ENCODE results near the gene KRTAP12-3.
"Not testable (repeated sequence)": the region's sequence is repeated elsewhere in the genome, so short reads cannot be mapped to it uniquely, and the experiment has no call there.

The KRTAP12-3 gene

GRCh38 chr21:44653656-44654575 lies 3.8 kb upstream of the KRTAP12-3 start:
- DNase-seq, result no peak

GRCh38 chr21:44654576-44655175 lies 3.1 kb upstream of the KRTAP12-3 start, which contains the start of gene KRTAP12-4:
Gene KRTAP12-4, minus strand, starts transcription at chr21:44654659. Its CDS starts 45 bp downstream, at chr21:44654614.
- DNase-seq, result no peak

- DNase-seq, result no peak
Observed at GRCh38 chr21:44656868-44657267, 864 bp upstream of the KRTAP12-3 start.

GRCh38 chr21:44658541-44658910 lies 794 bp downstream of the KRTAP12-3 start:
- DNase-seq, result no peak

- no peak for DNase-seq
Observed at GRCh38 chr21:44658913-44659595, 1.3 kb downstream of the KRTAP12-3 start.

GRCh38 chr21:44661567-44661966 lies 3.8 kb downstream of the KRTAP12-3 start:
- DNase-seq, result not testable (repeated sequence)

- DNase-seq, result no peak
Observed at GRCh38 chr21:44664691-44665090, 7.0 kb downstream of the KRTAP12-3 start.

GRCh38 chr21:44666401-44667320 lies 8.9 kb downstream of the KRTAP12-3 start, which contains the start of gene KRTAP12-2:
Gene KRTAP12-2, minus strand, starts transcription at chr21:44666927. Its CDS starts 41 bp downstream, at chr21:44666886.
- DNase-seq, result no peak

- DNase-seq, result no peak
Observed at GRCh38 chr21:44667612-44668011, 9.9 kb downstream of the KRTAP12-3 start.

GRCh38 chr21:44670642-44671432 lies 13.1 kb downstream of the KRTAP12-3 start:
- no peak for DNase-seq

GRCh38 chr21:44671911-44672310 lies 14.2 kb downstream of the KRTAP12-3 start:
- no peak for DNase-seq

GRCh38 chr21:44677881-44678280 lies 20.1 kb downstream of the KRTAP12-3 start:
- DNase-seq, result no peak

GRCh38 chr21:44681152-44681551 lies 23.4 kb downstream of the KRTAP12-3 start:
- DNase-seq, result no peak

GRCh38 chr21:44681861-44682579 lies 24.3 kb downstream of the KRTAP12-3 start, which contains the start of gene KRTAP12-1:
Gene KRTAP12-1, minus strand, starts transcription at chr21:44682163. Its CDS starts 40 bp downstream, at chr21:44682123.
- DNase-seq, result no peak

- no peak for DNase-seq
Observed at GRCh38 chr21:44682580-44683151, 24.9 kb downstream of the KRTAP12-3 start.

- no peak for DNase-seq
Observed at GRCh38 chr21:44684077-44684476, 26.3 kb downstream of the KRTAP12-3 start.

- DNase-seq, result no peak
Observed at GRCh38 chr21:44684483-44684882, 26.8 kb downstream of the KRTAP12-3 start.

- not testable (repeated sequence) for DNase-seq
Observed at GRCh38 chr21:44685050-44685449, 27.3 kb downstream of the KRTAP12-3 start.

GRCh38 chr21:44686000-44686781 lies 28.5 kb downstream of the KRTAP12-3 start:
- DNase-seq, result no peak
